HepG2 (cell line): Measurements from ENCODE around the gene HNRNPUL1. TPM values are rescaled to one million over a fixed set of nuclear protein-coding genes. Genes with fewer than 3 reads are reported as not detected.
A peak's percentile ranks its signal among the peaks of the same experiment; 100 is the strongest.

ENCODE experiments used
- DMTF1 ChIP-seq: sonication (generic); formaldehyde crosslinking; IDR thresholded peaks from 2 replicates; pipeline ENCODE4 v1.4.0; 2020; ENCODE audit warnings: mild to moderate bottlenecking, missing genetic modification reagents
- FOXA3 ChIP-seq: IDR thresholded peaks from 2 replicates; pipeline ENCODE4 v1.6.1; 2016; ENCODE audit warnings: missing genetic modification reagents, missing compliant biosample characterization
- NFYC ChIP-seq: IDR thresholded peaks from 2 replicates; pipeline ENCODE4 v1.6.1; 2016; ENCODE audit warnings: missing genetic modification reagents, missing compliant biosample characterization
- PHB2 ChIP-seq: fragments of 450-650 bp; IDR thresholded peaks from 2 replicates; pipeline ENCODE4 v1.6.1; 2018; ENCODE audit not compliant: partially characterized antibody
- RFXANK ChIP-seq: IDR thresholded peaks from 2 replicates; pipeline ENCODE4 v1.6.1; 2016
- RORA ChIP-seq: sonication (generic); formaldehyde crosslinking; IDR thresholded peaks from 2 replicates; pipeline ENCODE4 v1.5.0; 2020; ENCODE audit warnings: mild to moderate bottlenecking, missing genetic modification reagents, moderate library complexity
- RXRA ChIP-seq: sonication (generic); formaldehyde crosslinking; IDR thresholded peaks from 2 replicates; pipeline ENCODE4 v1.5.1; 2020; ENCODE audit warnings: missing genetic modification reagents
- SCMH1 ChIP-seq: sonication (generic); formaldehyde crosslinking; IDR thresholded peaks from 2 replicates; pipeline ENCODE4 v1.9.0; 2021; ENCODE audit warnings: missing genetic modification reagents, mild to moderate bottlenecking, borderline replicate concordance
- SNRNP70 ChIP-seq: fragments of 200-400 bp; formaldehyde crosslinking; IDR thresholded peaks from 2 replicates; pipeline ENCODE4 v1.6.1; 2017; ENCODE audit warnings: mild to moderate bottlenecking, low read depth, low read length, moderate library complexity
- SSRP1 ChIP-seq: IDR thresholded peaks from 2 replicates; pipeline ENCODE4 v1.6.1; 2016; ENCODE audit warnings: control low read depth
- TBL1XR1 ChIP-seq: fragments of 150-350 bp; IDR thresholded peaks from 2 replicates; pipeline ENCODE4 v1.6.1; 2014; ENCODE audit warnings: borderline replicate concordance, low read length; ENCODE audit not compliant: partially characterized antibody
- U2AF2 ChIP-seq: fragments of 200-400 bp; formaldehyde crosslinking; IDR thresholded peaks from 2 replicates; pipeline ENCODE4 v1.6.1; 2017; ENCODE audit warnings: low read depth, mild to moderate bottlenecking, low read length
- ZNF260 ChIP-seq: sonication (generic); formaldehyde crosslinking; IDR thresholded peaks from 2 replicates; pipeline ENCODE4 v1.4.0; 2020; ENCODE audit warnings: missing genetic modification reagents, low read depth, mild to moderate bottlenecking, borderline replicate concordance
- ZNF275 ChIP-seq: sonication (generic); formaldehyde crosslinking; IDR thresholded peaks from 2 replicates; pipeline ENCODE4 v1.8.0; 2022; ENCODE audit warnings: missing genetic modification reagents, mild to moderate bottlenecking, inconsistent platforms, borderline replicate concordance
- ZNF292 ChIP-seq: sonication (generic); formaldehyde crosslinking; IDR thresholded peaks from 2 replicates; pipeline ENCODE4 v1.8.1; 2022; ENCODE audit warnings: mild to moderate bottlenecking, low read depth, missing genetic modification reagents, borderline replicate concordance
- ZNF569 ChIP-seq: sonication (generic); formaldehyde crosslinking; IDR thresholded peaks from 2 replicates; pipeline ENCODE4 v1.5.0; 2020; ENCODE audit warnings: mild to moderate bottlenecking, missing genetic modification reagents, moderate library complexity, borderline replicate concordance
- ZNF572 ChIP-seq: sonication (generic); formaldehyde crosslinking; IDR thresholded peaks from 2 replicates; pipeline ENCODE4 v1.5.1; 2020; ENCODE audit warnings: mild to moderate bottlenecking, missing genetic modification reagents
- polyA plus RNA-seq, 8 experiments: library from polyadenylated mRNA; depleted of rRNA in 3 of 8; stranded (reverse) in 7 of 8; unstranded in 1 of 8; fragments of >200 nt; fragmentation: Illumina TruSeq in 4 of 8; extraction: Trizol in 4 of 8; gene quantifications; 2 replicates each; pipeline versions ENCODE4 v1.2.1 to v1.2.3, GENCODE V29; 2011 to 2016; ENCODE audit warnings: low read depth in 4 of 8, missing spikeins in 1 of 8, mixed read lengths in 1 of 8; ENCODE audit not compliant: insufficient read depth in 1 of 8
- total RNA-seq, 5 experiments: library from RNA; depleted of rRNA; stranded (reverse); fragments of >200 nt; fragmentation: Illumina TruSeq; extraction: Trizol; gene quantifications; 2 replicates each; pipeline ENCODE4 v1.2.3, GENCODE V29; 2016; ENCODE audit warnings: low read depth in 1 of 5
- TF ChIP-seq, protein P1 (sequence below): sonication (generic); formaldehyde crosslinking; IDR thresholded peaks from 2 replicates; pipeline ENCODE4 v1.5.1; 2020; ENCODE audit warnings: mild to moderate bottlenecking, missing genetic modification reagents, moderate library complexity
- TF ChIP-seq, protein P2 (sequence below): sonication (generic); formaldehyde crosslinking; IDR thresholded peaks from 2 replicates; pipeline ENCODE4 v1.4.0; 2020; ENCODE audit warnings: missing genetic modification reagents
- TF ChIP-seq, protein P3 (sequence below): sonication (generic); formaldehyde crosslinking; IDR thresholded peaks from 2 replicates; pipeline ENCODE4 v1.5.0; 2020; ENCODE audit warnings: mild to moderate bottlenecking, missing genetic modification reagents

The HNRNPUL1 gene
- total and polyA plus RNA-seq, 2 of the 13 experiments (the other 11 are each of a cell fraction or from before 2014, with no cell fraction given): 30.9 to 81.7 TPM

GRCh38 chr19:41226053-41226873 lies 37.9 kb upstream of the HNRNPUL1 start (continued):
- TF ChIP-seq ZNF275 (no peak), ZNF572 (CRISPR knock-in tag) (no peak), PHB2 (no peak), NFYC (CRISPR knock-in tag) (no peak), RXRA (CRISPR knock-in tag) (peak; percentile 49; the same call in 1 of the 2 replicates), FOXA3 (CRISPR knock-in tag) (no peak; the same call in 1 of the 2 replicates), SSRP1 (CRISPR knock-in tag) (peak; percentile 65; the same call in 1 of the 2 replicates), SNRNP70 (no peak), RFXANK (CRISPR knock-in tag) (no peak), SCMH1 (CRISPR knock-in tag) (no peak), U2AF2 (no peak), TBL1XR1 (peak; percentile 38), RORA (CRISPR knock-in tag) (no peak), ZNF260 (CRISPR knock-in tag) (no peak), ZNF569 (CRISPR knock-in tag) (no peak), DMTF1 (CRISPR knock-in tag) (no peak), ZNF292 (CRISPR knock-in tag) (no peak)
- TF ChIP-seq, protein P1, sequence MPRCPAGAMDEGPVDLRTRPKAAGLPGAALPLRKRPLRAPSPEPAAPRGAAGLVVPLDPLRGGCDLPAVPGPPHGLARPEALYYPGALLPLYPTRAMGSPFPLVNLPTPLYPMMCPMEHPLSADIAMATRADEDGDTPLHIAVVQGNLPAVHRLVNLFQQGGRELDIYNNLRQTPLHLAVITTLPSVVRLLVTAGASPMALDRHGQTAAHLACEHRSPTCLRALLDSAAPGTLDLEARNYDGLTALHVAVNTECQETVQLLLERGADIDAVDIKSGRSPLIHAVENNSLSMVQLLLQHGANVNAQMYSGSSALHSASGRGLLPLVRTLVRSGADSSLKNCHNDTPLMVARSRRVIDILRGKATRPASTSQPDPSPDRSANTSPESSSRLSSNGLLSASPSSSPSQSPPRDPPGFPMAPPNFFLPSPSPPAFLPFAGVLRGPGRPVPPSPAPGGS: no peak; the same call in 1 of the 2 replicates
- TF ChIP-seq, protein P2, sequence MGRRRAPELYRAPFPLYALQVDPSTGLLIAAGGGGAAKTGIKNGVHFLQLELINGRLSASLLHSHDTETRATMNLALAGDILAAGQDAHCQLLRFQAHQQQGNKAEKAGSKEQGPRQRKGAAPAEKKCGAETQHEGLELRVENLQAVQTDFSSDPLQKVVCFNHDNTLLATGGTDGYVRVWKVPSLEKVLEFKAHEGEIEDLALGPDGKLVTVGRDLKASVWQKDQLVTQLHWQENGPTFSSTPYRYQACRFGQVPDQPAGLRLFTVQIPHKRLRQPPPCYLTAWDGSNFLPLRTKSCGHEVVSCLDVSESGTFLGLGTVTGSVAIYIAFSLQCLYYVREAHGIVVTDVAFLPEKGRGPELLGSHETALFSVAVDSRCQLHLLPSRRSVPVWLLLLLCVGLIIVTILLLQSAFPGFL (CRISPR knock-in tag): no peak
- TF ChIP-seq, protein P3, sequence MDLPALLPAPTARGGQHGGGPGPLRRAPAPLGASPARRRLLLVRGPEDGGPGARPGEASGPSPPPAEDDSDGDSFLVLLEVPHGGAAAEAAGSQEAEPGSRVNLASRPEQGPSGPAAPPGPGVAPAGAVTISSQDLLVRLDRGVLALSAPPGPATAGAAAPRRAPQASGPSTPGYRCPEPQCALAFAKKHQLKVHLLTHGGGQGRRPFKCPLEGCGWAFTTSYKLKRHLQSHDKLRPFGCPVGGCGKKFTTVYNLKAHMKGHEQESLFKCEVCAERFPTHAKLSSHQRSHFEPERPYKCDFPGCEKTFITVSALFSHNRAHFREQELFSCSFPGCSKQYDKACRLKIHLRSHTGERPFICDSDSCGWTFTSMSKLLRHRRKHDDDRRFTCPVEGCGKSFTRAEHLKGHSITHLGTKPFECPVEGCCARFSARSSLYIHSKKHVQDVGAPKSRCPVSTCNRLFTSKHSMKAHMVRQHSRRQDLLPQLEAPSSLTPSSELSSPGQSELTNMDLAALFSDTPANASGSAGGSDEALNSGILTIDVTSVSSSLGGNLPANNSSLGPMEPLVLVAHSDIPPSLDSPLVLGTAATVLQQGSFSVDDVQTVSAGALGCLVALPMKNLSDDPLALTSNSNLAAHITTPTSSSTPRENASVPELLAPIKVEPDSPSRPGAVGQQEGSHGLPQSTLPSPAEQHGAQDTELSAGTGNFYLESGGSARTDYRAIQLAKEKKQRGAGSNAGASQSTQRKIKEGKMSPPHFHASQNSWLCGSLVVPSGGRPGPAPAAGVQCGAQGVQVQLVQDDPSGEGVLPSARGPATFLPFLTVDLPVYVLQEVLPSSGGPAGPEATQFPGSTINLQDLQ (CRISPR knock-in tag): no peak
